ENCODE results near the gene JAKMIP3. TPM values are rescaled to one million over a fixed set of nuclear protein-coding genes. Genes with fewer than 3 reads are reported as not detected.
A peak's percentile ranks its signal among the peaks of the same experiment; 100 is the strongest.

Gene JAKMIP3
- total RNA-seq, 1 donor from 2014 or later, result not detected

- FAIRE-seq, result no peak
- DNase-seq (ENCODE audit: low read depth), result no peak
- Histone ChIP-seq H3K27me3 (ENCODE audit: control insufficient read depth, insufficient read depth, low read length) (peaks cover 4% of the 10 kb centered on the region), H3K36me3 (ENCODE audit: control insufficient read depth, insufficient read depth, low read length) (no peaks in the 10 kb centered on the region), H3K4me3 (ENCODE audit: low read depth, low read length) (no peak overlapping the region)
- TF ChIP-seq CTCF (IDR thresholded peaks at IDR 0.05; ENCODE audit: insufficient read depth, low read length, severe bottlenecking), result no peak
Observed at GRCh38 chr10:132021504-132022143, 44.1 kb upstream of the JAKMIP3 start.

GRCh38 chr10:132022241-132022640 is 43.5 kb upstream of the JAKMIP3 start:
- H3K4me3 ChIP-seq (ENCODE audit: low read depth, low read length), result no peak overlapping the region
- no peaks in the 10 kb centered on the region for H3K36me3 ChIP-seq (ENCODE audit: control insufficient read depth, insufficient read depth, low read length)
- no peak for TF ChIP-seq CTCF (IDR thresholded peaks at IDR 0.05; ENCODE audit: insufficient read depth, low read length, severe bottlenecking)
- H3K27me3 ChIP-seq (ENCODE audit: control insufficient read depth, insufficient read depth, low read length), result peaks cover 4% of the 10 kb centered on the region
- DNase-seq (ENCODE audit: low read depth) (no peak), FAIRE-seq (no peak)

- FAIRE-seq (peak; percentile 40), DNase-seq (ENCODE audit: low read depth) (peak; percentile 60)
- no peak overlapping the region for H3K4me3 ChIP-seq (ENCODE audit: low read depth, low read length)
- no peaks in the 10 kb centered on the region for H3K36me3 ChIP-seq (ENCODE audit: control insufficient read depth, insufficient read depth, low read length)
- H3K27me3 ChIP-seq (ENCODE audit: control insufficient read depth, insufficient read depth, low read length), result peaks cover 4% of the 10 kb centered on the region
- peak; percentile 90 for TF ChIP-seq CTCF (IDR thresholded peaks at IDR 0.05; ENCODE audit: insufficient read depth, low read length, severe bottlenecking)
Observed at GRCh38 chr10:132023092-132023811, 42.5 kb upstream of the JAKMIP3 start.

GRCh38 chr10:132027423-132027983 is 38.2 kb upstream of the JAKMIP3 start:
- Histone ChIP-seq H3K4me3 (ENCODE audit: low read depth, low read length) (no peak overlapping the region), H3K27me3 (ENCODE audit: control insufficient read depth, insufficient read depth, low read length) (peaks cover 6% of the 10 kb centered on the region), H3K36me3 (ENCODE audit: control insufficient read depth, insufficient read depth, low read length) (no peaks in the 10 kb centered on the region)
- FAIRE-seq, result no peak
- no peak for DNase-seq (ENCODE audit: low read depth)
- TF ChIP-seq CTCF (IDR thresholded peaks at IDR 0.05; ENCODE audit: insufficient read depth, low read length, severe bottlenecking), result no peak

GRCh38 chr10:132028706-132029105 is 37.0 kb upstream of the JAKMIP3 start:
- no peak for FAIRE-seq

More at GRCh38 chr10:132028706-132029105, 37.0 kb upstream of the JAKMIP3 start:
- TF ChIP-seq CTCF (IDR thresholded peaks at IDR 0.05; ENCODE audit: insufficient read depth, low read length, severe bottlenecking), result no peak
- DNase-seq (ENCODE audit: low read depth), result no peak
- Histone ChIP-seq H3K4me3 (ENCODE audit: low read depth, low read length) (no peak overlapping the region), H3K36me3 (ENCODE audit: control insufficient read depth, insufficient read depth, low read length) (no peaks in the 10 kb centered on the region), H3K27me3 (ENCODE audit: control insufficient read depth, insufficient read depth, low read length) (peaks cover 2% of the 10 kb centered on the region)
